Fibroblast of lung (primary cell): ENCODE data around the gene WWC1.
"Not testable (repeated sequence)": the region's sequence is repeated elsewhere in the genome, so short reads cannot be mapped to it uniquely, and the experiment has no call there.

Experiments
- CTCF ChIP-seq, 2 donors: IDR thresholded peaks in 1 of 2; conservative IDR thresholded peaks in 1 of 2; 1 replicate in 1 of 2; 2 replicates in 1 of 2; pipeline ENCODE4 v1.5.1; 2011 to 2012; ENCODE audit warnings: low read length in 2 of 2, control low read depth in 1 of 2, inconsistent platforms in 1 of 2, low read depth in 1 of 2, mild to moderate bottlenecking in 1 of 2
- EZH2 ChIP-seq: IDR thresholded peaks from 2 replicates; pipeline ENCODE4 v1.5.1; 2012; ENCODE audit warnings: low read length, control low read depth, mild to moderate bottlenecking; ENCODE audit errors: missing control alignments

- TF ChIP-seq CTCF (conservative IDR thresholded peaks at IDR 0.05 in 1 of 2, IDR thresholded peaks at IDR 0.05 in 1 of 2; ENCODE audit: low read depth in 1 of 2, low read length in 2 of 2); EZH2: not testable (repeated sequence)
Measured at GRCh38 chr5:168435340-168435739, 143.9 kb downstream of the WWC1 start.
